GM18508 (cell line): ENCODE data around the gene PIM3.
"Not testable (repeated sequence)": the region's sequence is repeated elsewhere in the genome, so short reads cannot be mapped to it uniquely, and the experiment has no call there.

Source experiments
- ATAC-seq: cut with Tn5 transposase; IDR thresholded peaks from one replicate; pipeline ENCODE4 v1.9.1; 2021; ENCODE audit warnings: moderate number of reproducible peaks; ENCODE audit not compliant: insufficient read depth, unreplicated experiment

PIM3 gene

DNA sequence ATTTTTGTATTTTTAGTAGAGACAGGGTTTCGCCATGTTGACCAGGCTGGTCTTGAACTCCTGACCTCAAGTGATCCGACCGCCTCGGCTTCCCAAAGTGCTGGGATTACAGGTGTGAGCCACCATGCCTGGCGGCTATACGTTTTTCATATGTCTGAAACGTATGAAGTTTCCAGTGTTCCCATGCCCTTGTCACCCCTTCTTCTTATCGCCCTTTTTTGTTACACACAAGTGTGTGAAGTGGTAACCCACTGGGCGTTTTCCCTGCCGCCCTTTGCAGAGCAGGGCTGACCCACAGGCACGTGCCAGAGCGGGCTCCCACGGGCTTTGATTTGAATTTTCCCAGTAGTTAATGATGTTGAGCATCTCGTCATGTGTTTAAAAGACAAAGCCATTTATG, 17.0 kb downstream of the PIM3 start:
- no peak for ATAC-seq

GRCh38 chr22:49979587-49980264, 19.2 kb downstream of the PIM3 start:
- no peak for ATAC-seq

DNA sequence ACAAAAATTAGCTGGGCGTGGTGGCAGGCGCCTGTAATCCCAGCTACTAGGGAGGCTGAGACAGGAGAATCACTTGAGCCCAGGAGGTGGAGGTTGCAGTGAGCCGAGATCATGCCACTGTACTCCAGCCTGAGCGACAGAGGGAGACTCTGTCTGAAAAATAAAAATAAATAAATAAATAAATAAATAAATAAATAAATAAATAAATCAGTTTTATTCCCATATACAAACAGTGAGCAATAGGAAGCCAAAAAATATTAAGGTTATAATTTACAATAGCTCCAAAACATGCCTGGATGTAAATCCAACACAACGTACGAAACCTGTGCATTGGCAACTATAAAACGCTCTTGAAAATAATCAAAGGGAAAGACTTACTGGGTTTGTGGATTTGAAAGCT, 21.2 kb downstream of the PIM3 start:
- ATAC-seq, result not testable (repeated sequence)

GRCh38 chr22:49983148-49984042, 22.8 kb downstream of the PIM3 start:
- no peak for ATAC-seq

DNA sequence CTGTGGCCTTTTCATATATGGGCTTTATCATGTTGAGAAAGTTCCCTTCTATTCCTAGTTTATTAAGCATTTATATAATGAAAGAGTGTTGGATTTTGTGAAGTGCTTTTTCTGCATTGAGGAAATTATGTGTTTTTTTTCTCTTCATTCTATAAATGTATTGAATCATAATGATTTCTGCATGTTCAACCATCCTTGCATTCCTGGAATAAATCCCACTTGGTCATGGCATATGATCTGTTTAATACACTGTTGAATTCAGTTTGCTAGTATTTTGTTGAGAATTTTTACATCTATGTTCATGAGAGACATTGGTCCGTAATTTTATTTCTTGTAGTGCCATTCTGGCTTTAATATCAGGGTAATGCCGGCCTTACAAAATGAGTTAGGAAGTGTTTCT, 25.8 kb downstream of the PIM3 start:
- ATAC-seq, result no peak

GRCh38 chr22:49989826-49990225, 29.3 kb downstream of the PIM3 start:
- ATAC-seq, result not testable (repeated sequence)

DNA sequence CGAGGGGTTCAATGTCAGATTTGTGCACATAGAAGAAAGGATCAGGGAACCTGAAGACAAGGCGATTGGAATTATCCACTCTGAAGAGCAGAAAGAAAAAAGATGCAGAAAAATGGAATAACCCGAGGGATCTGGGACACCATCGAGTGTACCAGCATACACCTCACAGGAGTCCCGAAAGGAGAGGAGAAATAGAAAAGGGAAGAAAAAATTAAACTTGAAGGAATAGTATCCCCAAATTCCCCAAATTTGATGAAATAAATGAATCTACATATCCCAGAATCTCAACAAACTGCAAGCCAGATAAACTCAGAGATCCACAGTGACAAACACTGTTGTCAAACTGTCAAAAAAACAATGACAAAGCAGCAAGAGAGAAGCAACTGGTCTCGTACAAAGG, 30.6 kb downstream of the PIM3 start:
- no peak for ATAC-seq

DNA sequence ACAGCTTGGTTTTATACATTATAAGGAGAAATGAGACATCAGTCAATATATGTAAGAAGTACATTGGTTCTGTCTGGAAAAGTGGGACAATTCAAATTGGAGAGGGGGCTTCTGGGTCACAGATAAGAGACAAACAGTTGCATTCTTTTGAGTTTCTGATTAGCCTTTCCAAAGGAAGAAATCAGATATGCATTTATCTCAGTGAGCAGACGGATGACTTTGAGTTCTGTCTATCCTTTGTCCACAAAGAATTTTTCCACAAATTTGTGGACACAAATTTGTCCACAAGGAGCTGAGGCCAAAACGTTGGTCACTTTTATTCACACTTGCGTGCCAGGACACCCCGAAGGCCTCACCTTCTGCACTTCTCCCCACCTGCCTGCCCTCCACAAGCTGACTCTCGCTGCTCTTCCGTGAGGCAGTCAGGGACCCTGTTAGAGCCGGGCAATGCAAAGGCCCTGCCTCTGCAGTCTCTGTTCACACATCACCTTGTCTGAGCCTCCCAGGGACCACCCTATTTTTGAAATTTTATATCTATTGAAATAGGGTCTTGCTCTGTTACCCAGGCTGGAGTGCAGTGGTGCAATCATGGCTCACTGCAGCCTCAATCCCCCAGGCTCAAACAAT, 31.4 kb downstream of the PIM3 start:
- no peak for ATAC-seq

GRCh38 chr22:49992921-49993648, 32.5 kb downstream of the PIM3 start:
- no peak for ATAC-seq

DNA sequence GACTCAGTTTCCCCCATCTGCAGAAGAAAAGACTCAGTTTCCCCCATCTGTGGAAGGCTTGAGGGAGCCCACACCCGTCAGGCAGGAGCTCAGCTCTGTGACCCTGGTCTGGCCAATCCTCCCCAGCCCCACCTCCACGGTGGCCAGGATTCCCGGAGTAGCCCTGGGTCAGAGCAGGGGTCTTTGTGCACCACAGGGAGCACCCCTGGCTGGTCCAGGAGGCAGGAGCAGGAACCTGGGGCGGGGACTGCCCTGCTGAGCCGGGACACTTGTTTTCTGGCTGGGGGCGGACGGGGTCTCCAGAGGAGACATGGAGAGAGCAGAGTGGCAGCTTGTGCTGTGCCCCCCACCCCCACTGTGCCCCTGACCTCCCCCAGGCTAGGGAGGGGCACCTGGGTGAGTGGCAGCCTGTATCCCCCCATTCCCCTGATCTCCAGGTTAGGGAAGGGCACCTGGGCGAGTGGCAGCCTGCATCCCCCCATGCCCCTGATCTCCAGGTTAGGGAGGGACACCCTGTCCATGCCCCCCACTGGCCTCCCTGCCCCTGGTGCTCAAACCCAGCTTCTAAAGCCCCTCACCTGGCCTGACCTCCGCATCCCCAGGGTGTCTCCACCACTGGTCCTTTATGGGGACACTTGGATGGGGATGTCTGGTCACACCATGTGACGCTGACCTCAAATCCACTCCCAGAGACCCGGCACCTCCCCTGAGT, 33.2 kb downstream of the PIM3 start:
- ATAC-seq, result no peak

DNA sequence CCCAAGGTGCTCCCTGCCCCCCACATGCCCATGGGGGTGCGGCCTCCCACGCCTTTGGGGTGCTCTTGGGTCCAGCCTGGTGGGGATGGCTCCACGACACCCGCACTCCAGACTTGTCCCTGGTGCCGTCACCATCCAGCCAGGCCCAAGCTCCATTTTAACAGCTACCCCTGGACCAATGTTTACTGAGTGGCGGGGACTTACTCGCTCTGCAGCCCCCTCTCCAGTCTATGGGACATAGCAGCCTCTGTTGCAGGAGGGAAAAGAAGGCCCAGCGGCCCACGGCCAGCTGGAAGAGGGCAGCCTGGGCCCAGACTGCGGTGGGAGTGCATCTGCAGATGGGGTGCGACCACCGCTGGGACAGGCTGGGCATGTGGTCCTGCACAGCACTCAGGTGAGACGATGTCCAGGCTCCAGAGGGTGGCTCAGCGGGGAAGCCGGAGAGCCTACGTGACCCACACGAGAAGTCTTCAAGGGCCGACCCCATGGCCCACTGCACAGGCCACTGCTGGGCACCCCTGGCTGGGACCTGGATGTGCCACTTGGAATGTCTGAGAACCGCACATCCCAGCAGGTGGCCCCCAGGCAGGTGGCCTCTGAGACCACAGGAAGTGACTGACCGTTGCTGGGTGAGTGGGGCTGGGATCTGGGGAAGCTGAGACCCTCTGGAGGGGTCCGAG, 33.9 kb downstream of the PIM3 start:
- ATAC-seq, result no peak

GRCh38 chr22:49995041-49995360, 34.4 kb downstream of the PIM3 start:
- no peak for ATAC-seq

DNA sequence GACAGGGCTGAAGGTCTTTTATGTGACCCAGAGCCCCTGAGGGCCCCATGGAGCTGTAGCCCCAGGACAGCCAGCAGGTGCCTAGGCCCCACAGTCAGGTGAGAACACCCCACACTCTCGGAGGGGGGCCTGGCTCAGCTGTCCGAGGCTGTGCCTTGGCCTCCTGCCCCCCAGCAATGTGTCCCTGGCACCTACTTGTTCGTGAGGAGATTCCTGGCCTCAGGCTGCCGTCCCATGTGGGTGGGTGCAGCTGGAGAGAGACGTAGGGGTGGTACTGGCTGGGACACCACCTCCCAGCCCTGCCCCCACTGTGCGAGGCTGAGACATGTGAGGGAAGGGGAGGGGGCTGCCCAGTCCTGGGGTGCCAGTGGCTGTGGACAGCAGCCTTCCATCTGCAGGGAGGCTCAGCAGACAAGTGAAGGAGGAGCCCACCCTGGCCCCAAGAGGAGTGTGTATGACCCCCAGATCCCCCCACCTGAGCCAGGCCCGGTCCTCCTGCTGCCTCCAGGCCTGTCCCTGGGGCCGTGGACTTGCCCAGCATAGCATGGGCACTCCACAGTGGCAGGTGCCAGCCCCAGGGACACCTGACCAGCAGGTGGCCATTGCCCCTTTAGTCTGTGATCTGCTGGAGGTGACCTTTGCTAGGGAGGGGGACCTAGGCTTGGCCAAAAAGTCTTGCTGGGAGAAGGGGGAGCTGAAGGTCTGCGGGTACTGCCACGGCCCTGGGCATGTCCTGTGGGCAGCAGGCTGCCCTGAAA, 35.0 kb downstream of the PIM3 start:
- ATAC-seq, result no peak

DNA sequence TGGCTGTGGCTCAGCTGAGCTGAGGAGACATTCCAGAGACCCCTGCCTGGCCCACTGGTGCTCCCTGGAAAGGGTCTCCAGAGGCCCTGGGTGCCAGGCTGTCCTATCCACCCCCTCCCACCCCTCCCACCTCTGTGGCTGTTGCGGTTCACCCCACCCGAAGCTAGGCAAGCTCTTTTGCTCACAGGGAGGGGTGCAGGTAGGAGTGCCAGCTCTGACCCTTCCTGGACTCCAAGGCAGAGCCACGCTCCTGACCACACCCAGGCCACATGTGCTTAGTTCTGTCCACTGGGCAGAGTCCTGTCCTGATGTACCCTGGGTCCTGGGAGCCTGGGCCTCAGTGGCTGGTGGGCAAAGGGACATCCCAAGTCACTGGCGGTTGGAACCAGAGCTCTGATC, 35.5 kb downstream of the PIM3 start:
- no peak for ATAC-seq

GRCh38 chr22:49996518-49997250, 36.1 kb downstream of the PIM3 start:
- ATAC-seq, result no peak

GRCh38 chr22:49997251-49997599, 36.7 kb downstream of the PIM3 start:
- ATAC-seq, result no peak

DNA sequence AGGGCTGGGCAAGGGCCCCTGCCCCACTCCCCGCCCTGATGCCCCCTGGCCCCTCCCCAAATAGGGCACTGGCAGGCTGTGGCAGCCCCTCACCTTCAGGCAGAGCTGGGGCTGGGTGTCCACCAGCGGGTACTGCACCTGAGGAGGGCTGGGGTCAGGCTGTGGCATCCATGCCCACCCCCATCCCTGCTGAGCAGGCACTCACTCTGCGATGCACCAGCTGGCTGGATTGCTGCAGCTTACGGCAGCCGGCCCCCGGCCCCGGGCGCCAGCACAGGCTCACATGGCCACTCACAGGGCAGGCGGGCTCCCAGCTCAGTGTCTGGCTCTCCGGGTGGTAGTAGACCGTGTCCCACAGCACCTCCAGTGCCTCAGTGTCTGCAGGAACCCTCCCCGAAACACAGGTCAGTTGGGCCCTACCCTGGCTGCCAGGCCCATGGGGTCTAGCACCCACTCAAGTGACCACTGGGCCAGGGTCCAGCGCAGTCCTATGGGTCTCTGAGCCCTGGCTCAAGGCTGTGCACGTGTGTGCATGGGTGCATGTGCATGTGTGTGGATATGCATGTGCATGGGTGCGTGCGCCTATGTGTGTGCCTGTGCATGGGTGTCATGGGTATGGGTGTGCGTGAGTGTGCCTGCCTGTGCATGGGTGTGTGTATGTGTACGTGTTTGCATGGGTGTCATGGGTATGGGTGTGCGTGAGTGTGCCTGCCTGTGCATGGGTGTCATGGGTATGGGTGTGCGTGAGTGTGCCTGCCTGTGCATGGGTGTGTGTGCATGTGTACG, 37.6 kb downstream of the PIM3 start:
- ATAC-seq, result no peak

- no peak for ATAC-seq
Observed at GRCh38 chr22:49998718-49999062, 38.1 kb downstream of the PIM3 start.
